ENCODE data around the gene GPX4.
A peak's percentile ranks its signal among the peaks of the same experiment; 100 is the strongest.

Gene GPX4

GRCh38 chr19:1073063-1073955, 30.5 kb upstream of the GPX4 start:
- peaks cover 6% of the 10 kb centered on the region for H3K27me3 ChIP-seq (ENCODE audit: insufficient read depth, poor library complexity, severe bottlenecking)
- H3K9me3 ChIP-seq (ENCODE audit: severe bottlenecking), result no peaks in the 10 kb centered on the region
- TF ChIP-seq, protein P1, sequence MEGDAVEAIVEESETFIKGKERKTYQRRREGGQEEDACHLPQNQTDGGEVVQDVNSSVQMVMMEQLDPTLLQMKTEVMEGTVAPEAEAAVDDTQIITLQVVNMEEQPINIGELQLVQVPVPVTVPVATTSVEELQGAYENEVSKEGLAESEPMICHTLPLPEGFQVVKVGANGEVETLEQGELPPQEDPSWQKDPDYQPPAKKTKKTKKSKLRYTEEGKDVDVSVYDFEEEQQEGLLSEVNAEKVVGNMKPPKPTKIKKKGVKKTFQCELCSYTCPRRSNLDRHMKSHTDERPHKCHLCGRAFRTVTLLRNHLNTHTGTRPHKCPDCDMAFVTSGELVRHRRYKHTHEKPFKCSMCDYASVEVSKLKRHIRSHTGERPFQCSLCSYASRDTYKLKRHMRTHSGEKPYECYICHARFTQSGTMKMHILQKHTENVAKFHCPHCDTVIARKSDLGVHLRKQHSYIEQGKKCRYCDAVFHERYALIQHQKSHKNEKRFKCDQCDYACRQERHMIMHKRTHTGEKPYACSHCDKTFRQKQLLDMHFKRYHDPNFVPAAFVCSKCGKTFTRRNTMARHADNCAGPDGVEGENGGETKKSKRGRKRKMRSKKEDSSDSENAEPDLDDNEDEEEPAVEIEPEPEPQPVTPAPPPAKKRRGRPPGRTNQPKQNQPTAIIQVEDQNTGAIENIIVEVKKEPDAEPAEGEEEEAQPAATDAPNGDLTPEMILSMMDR (IDR thresholded peaks at IDR 0.05; ENCODE audit: poor library complexity, severe bottlenecking), result no peak
- no peaks in the 10 kb centered on the region for H3K36me3 ChIP-seq (ENCODE audit: low read depth)
- DNase-seq (ENCODE audit: low spot score), result peak; percentile 42
- no peak overlapping the region for H3K4me3 ChIP-seq (ENCODE audit: severe bottlenecking)
- H3K4me1 ChIP-seq (ENCODE audit: insufficient read depth, poor library complexity, severe bottlenecking), result no peaks in the 10 kb centered on the region
- ATAC-seq (ENCODE audit: low read depth), result no peak
- H3K27ac ChIP-seq (ENCODE audit: poor library complexity, severe bottlenecking), result no peak overlapping the region

GRCh38 chr19:1073956-1074517, 29.8 kb upstream of the GPX4 start:
- H3K9me3 ChIP-seq (ENCODE audit: severe bottlenecking), result no peaks in the 10 kb centered on the region
- ATAC-seq (ENCODE audit: low read depth) (0 out of 3 replicates have a peak, but pooled peaks have one; percentile 11), DNase-seq (ENCODE audit: low spot score) (peak; percentile 58)
- no peaks in the 10 kb centered on the region for H3K36me3 ChIP-seq (ENCODE audit: low read depth)
- no peaks in the 10 kb centered on the region for H3K4me1 ChIP-seq (ENCODE audit: insufficient read depth, poor library complexity, severe bottlenecking)
- TF ChIP-seq, protein P1 (IDR thresholded peaks at IDR 0.05; ENCODE audit: poor library complexity, severe bottlenecking), result no peak
- peak overlapping the region; percentile 31 for H3K27ac ChIP-seq (ENCODE audit: poor library complexity, severe bottlenecking)
- no peak overlapping the region for H3K4me3 ChIP-seq (ENCODE audit: severe bottlenecking)
- H3K27me3 ChIP-seq (ENCODE audit: insufficient read depth, poor library complexity, severe bottlenecking), result peaks cover 6% of the 10 kb centered on the region

DNA sequence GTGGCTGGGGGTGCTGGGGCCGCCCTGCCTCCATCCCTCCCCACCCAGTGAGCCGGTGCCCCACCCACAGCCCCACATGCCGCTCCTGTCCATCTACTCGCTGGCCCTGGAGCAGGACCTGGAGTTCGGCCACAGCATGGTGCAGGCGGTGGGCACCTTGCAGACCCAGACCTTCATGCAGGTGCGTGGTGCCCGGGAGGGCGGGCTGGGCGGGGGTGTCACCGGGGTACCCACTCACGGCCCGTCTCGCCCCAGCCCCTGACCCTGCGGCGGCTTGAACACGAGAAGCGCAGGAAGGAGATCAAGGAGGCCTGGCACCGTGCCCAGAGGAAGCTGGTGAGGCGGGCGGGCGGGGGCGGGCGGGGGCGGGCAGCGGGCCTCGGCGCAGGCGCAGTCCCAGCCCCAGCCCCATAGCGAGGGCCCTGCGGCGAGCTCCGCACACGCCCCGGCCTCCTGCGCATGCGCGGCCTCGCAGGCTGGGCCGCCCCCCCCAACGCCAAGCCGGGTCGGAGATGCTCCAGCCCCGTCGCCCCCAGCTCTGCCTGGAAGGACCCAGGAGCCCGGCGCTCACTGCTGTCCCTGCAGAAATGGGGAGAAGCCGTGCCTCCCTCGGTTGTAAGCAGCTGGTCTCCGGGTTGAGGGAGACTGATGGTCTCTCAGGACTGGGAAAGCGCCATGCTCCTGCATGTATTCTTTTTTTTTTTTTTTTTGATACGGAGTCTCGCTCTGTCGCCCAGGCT, 29.1 kb upstream of the GPX4 start:
- peak; percentile 45 for ATAC-seq (ENCODE audit: low read depth)
- peak overlapping the region; percentile 31 for H3K27ac ChIP-seq (ENCODE audit: poor library complexity, severe bottlenecking)
- peak; percentile 88 for DNase-seq (ENCODE audit: low spot score)

DNA sequence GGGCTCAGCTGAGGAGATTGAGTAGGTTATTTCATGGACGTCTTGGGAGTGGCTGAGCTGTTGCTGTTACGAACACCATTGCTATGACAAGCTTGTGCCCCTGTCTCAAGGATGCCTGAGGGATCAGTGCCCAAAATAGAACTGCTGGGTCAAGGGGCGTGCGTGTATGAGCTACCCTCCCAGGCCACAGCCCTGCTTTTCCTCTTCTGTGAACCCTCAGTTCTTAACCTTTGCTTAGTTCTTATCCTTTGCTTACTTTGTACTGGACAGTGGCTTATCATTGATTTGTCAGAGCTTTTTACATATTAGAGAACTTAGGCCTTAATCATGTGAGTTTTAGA, 27.8 kb upstream of the GPX4 start:
- no peak overlapping the region for H3K4me3 ChIP-seq (ENCODE audit: severe bottlenecking)
- ATAC-seq (ENCODE audit: low read depth), result no peak
- no peaks in the 10 kb centered on the region for H3K4me1 ChIP-seq (ENCODE audit: insufficient read depth, poor library complexity, severe bottlenecking)
- H3K36me3 ChIP-seq (ENCODE audit: low read depth), result no peaks in the 10 kb centered on the region
- H3K27ac ChIP-seq (ENCODE audit: poor library complexity, severe bottlenecking), result no peak overlapping the region
- peaks cover under 1% of the 10 kb centered on the region for H3K27me3 ChIP-seq (ENCODE audit: insufficient read depth, poor library complexity, severe bottlenecking)
- TF ChIP-seq, protein P1 (IDR thresholded peaks at IDR 0.05; ENCODE audit: poor library complexity, severe bottlenecking), result no peak
- no peak for DNase-seq (ENCODE audit: low spot score)
- no peaks in the 10 kb centered on the region for H3K9me3 ChIP-seq (ENCODE audit: severe bottlenecking)

More for the DNA sequence above, 29.1 kb upstream of the GPX4 start:
- no peaks in the 10 kb centered on the region for H3K36me3 ChIP-seq (ENCODE audit: low read depth)
- H3K4me1 ChIP-seq (ENCODE audit: insufficient read depth, poor library complexity, severe bottlenecking), result no peaks in the 10 kb centered on the region
- H3K27me3 ChIP-seq (ENCODE audit: insufficient read depth, poor library complexity, severe bottlenecking), result peaks cover 6% of the 10 kb centered on the region
- peak overlapping the region; percentile 24 for H3K4me3 ChIP-seq (ENCODE audit: severe bottlenecking)
- TF ChIP-seq, protein P1 (IDR thresholded peaks at IDR 0.05; ENCODE audit: poor library complexity, severe bottlenecking), result no peak
- H3K9me3 ChIP-seq (ENCODE audit: severe bottlenecking), result no peaks in the 10 kb centered on the region
